Mesenchymal stem cell (in vitro differentiated cells and primary cell): ENCODE measurements around the gene SLC23A2.

Experiments used
- DNase-seq: peaks from one replicate; pipeline ENCODE4 v3.0.0-alpha.2; 2013
- H2AFZ ChIP-seq: one replicate; pipeline ENCODE4 v1.6.1; 2013; ENCODE audit warnings: low read depth, mild to moderate bottlenecking, control low read depth, inconsistent platforms, low read length, moderate library complexity
- H2AK5ac ChIP-seq: 2 replicates; pipeline ENCODE4 v1.6.1; 2013; ENCODE audit warnings: low read length, moderate library complexity, mild to moderate bottlenecking, inconsistent platforms; ENCODE audit not compliant: severe bottlenecking
- H2BK120ac ChIP-seq: one replicate; pipeline ENCODE4 v1.6.1; 2013; ENCODE audit warnings: low read depth, mild to moderate bottlenecking, inconsistent platforms, low read length, moderate library complexity
- H2BK12ac ChIP-seq, 2 experiments: one replicate each; pipeline ENCODE4 v1.6.1; 2013; ENCODE audit warnings: inconsistent platforms in 2 of 2, low read length in 2 of 2, mild to moderate bottlenecking in 2 of 2, moderate library complexity in 2 of 2, control low read depth in 1 of 2
- H2BK15ac ChIP-seq: one replicate; pipeline ENCODE4 v1.6.1; 2013; ENCODE audit warnings: mild to moderate bottlenecking, low read depth, inconsistent platforms; ENCODE audit not compliant: poor library complexity, severe bottlenecking
- H2BK5ac ChIP-seq: 2 replicates; pipeline ENCODE4 v1.6.1; 2013; ENCODE audit warnings: low read depth, mild to moderate bottlenecking, low read length, control low read depth, inconsistent platforms; ENCODE audit not compliant: poor library complexity, severe bottlenecking
- H3K14ac ChIP-seq, 2 experiments: one replicate each; pipeline ENCODE4 v1.6.1; 2013; ENCODE audit warnings: inconsistent platforms in 2 of 2, low read length in 2 of 2, control low read depth in 1 of 2, mild to moderate bottlenecking in 1 of 2, moderate library complexity in 1 of 2
- H3K18ac ChIP-seq, 2 experiments: one replicate each; pipeline ENCODE4 v1.6.1; 2013; ENCODE audit warnings: inconsistent platforms in 2 of 2, low read length in 2 of 2, control low read depth in 1 of 2, low read depth in 1 of 2, mild to moderate bottlenecking in 1 of 2
- H3K23ac ChIP-seq, 2 experiments: one replicate each; pipeline ENCODE4 v1.6.1; 2013; ENCODE audit warnings: inconsistent platforms in 2 of 2, low read length in 2 of 2, mild to moderate bottlenecking in 2 of 2, moderate library complexity in 2 of 2, control low read depth in 1 of 2
- H3K27ac ChIP-seq: 2 replicates; pipeline ENCODE4 v1.5.1; 2013; ENCODE audit warnings: mild to moderate bottlenecking, moderate library complexity, low read length, control low read depth, inconsistent platforms; ENCODE audit not compliant: poor library complexity, severe bottlenecking
- H3K27me3 ChIP-seq, 2 experiments: 2 replicates each; pipeline versions ENCODE4 v1.6.1 to v1.7.0; 2013; ENCODE audit warnings: low read length in 2 of 2, mild to moderate bottlenecking in 2 of 2, moderate library complexity in 2 of 2, control low read depth in 1 of 2, inconsistent platforms in 1 of 2; ENCODE audit not compliant: control insufficient read depth in 1 of 2, insufficient read depth in 1 of 2
- H3K36me3 ChIP-seq, 2 experiments: 2 replicates each; pipeline versions ENCODE4 v1.6.1 to v1.7.0; 2013; ENCODE audit warnings: low read length in 2 of 2, control low read depth in 1 of 2, inconsistent platforms in 1 of 2, low read depth in 1 of 2, mild to moderate bottlenecking in 1 of 2; ENCODE audit not compliant: insufficient read depth in 2 of 2, control insufficient read depth in 1 of 2
- H3K4ac ChIP-seq, 2 experiments: one replicate each; pipeline ENCODE4 v1.6.1; 2013; ENCODE audit warnings: inconsistent platforms in 2 of 2, low read length in 2 of 2, mild to moderate bottlenecking in 2 of 2, moderate library complexity in 2 of 2, control low read depth in 1 of 2, low read depth in 1 of 2
- H3K4me1 ChIP-seq: 2 replicates; pipeline ENCODE4 v1.6.1; 2013; ENCODE audit warnings: low read depth, low read length, control low read depth; ENCODE audit not compliant: control insufficient read depth, insufficient read depth
- H3K4me2 ChIP-seq: 2 replicates; pipeline ENCODE4 v1.6.1; 2013; ENCODE audit warnings: low read length, mild to moderate bottlenecking, inconsistent platforms; ENCODE audit not compliant: poor library complexity, severe bottlenecking
- H3K4me3 ChIP-seq, 2 experiments: 2 replicates each; pipeline versions ENCODE4 v1.5.1 to v1.7.0; 2013; ENCODE audit warnings: low read length in 2 of 2, mild to moderate bottlenecking in 2 of 2, control low read depth in 1 of 2, low read depth in 1 of 2; ENCODE audit not compliant: insufficient read depth in 1 of 2
- H3K79me1 ChIP-seq: replicated peaks from 2 replicates; pipeline ENCODE4 v1.6.1; 2013; ENCODE audit warnings: mild to moderate bottlenecking, control low read depth, low read length, inconsistent platforms; ENCODE audit not compliant: poor library complexity, severe bottlenecking
- H3K9ac ChIP-seq: 2 replicates; pipeline ENCODE4 v1.7.0; 2013; ENCODE audit warnings: mild to moderate bottlenecking, low read length, moderate library complexity
- H3K9me3 ChIP-seq: 2 replicates; pipeline ENCODE4 v1.7.0; 2013; ENCODE audit warnings: mild to moderate bottlenecking, low read length; ENCODE audit not compliant: control insufficient read depth
- H4K8ac ChIP-seq: one replicate; pipeline ENCODE4 v1.6.1; 2013; ENCODE audit warnings: inconsistent platforms, mild to moderate bottlenecking, low read length, moderate library complexity
- H4K91ac ChIP-seq: one replicate; pipeline ENCODE4 v1.6.1; 2013; ENCODE audit warnings: mild to moderate bottlenecking, low read length, inconsistent platforms
- WGBS: methylation state at CpG from one replicate; pipeline ENCODE4 v1.1.7; 2013; ENCODE audit warnings: mixed read lengths; 5-methylcytosine and 5-hydroxymethylcytosine counted together

SLC23A2 gene

GRCh38 chr20:4973330-4974097, 27.8 kb downstream of the SLC23A2 start:
- Histone ChIP-seq H3K14ac (no peak overlapping the region), H2AFZ (no peak overlapping the region), H4K8ac (peak overlapping the region; percentile 87), H3K36me3 (peaks cover 4 to 20% of the 10 kb centered on the region in 2 experiments), H3K9ac (peak overlapping the region; percentile 92), H3K27ac (peak overlapping the region; percentile 79), H2BK120ac (no peak overlapping the region), H4K91ac (peak overlapping the region; percentile 83), H3K9me3 (no peaks in the 10 kb centered on the region), H2BK5ac (peak overlapping the region; percentile 46), H3K4ac (peak overlapping the region in 1 of 2 experiments; percentile 64), H3K4me2 (peak overlapping the region; percentile 37), H3K23ac (no peak overlapping the region), H3K18ac (peak overlapping the region; percentile 4 to 70), H2AK5ac (no peak overlapping the region), H2BK12ac (peak overlapping the region in 1 of 2 experiments; percentile 54), H3K27me3 (no peaks in the 10 kb centered on the region), H3K4me1 (peaks cover 7% of the 10 kb centered on the region), H3K79me1 (peaks cover 12% of the 10 kb centered on the region), H2BK15ac (peak overlapping the region; percentile 80), H3K4me3 (peak overlapping the region in 1 of 2 experiments; percentile 68)
- peak; percentile 94 for DNase-seq
- 52% methylated on average over 10 of the region's 11 CpGs for WGBS

GRCh38 chr20:4972506-4973251, 28.6 kb downstream of the SLC23A2 start:
- peaks cover 7% of the 10 kb centered on the region for H3K4me1 ChIP-seq

GRCh38 chr20:4971064-4971463, 30.2 kb downstream of the SLC23A2 start:
- WGBS = 80% methylated on average over 1 of the region's 2 CpGs
- Histone ChIP-seq H2BK120ac (no peak overlapping the region), H2AFZ (no peak overlapping the region), H3K27me3 (no peaks in the 10 kb centered on the region), H2BK5ac (no peak overlapping the region), H2BK12ac (no peak overlapping the region), H3K14ac (no peak overlapping the region), H3K79me1 (peaks cover 12% of the 10 kb centered on the region), H3K9ac (no peak overlapping the region), H3K4ac (no peak overlapping the region), H3K4me2 (no peak overlapping the region), H3K4me3 (no peak overlapping the region), H4K8ac (no peak overlapping the region), H3K36me3 (peaks cover 10 to 33% of the 10 kb centered on the region in 2 experiments), H3K27ac (no peak overlapping the region), H4K91ac (peak overlapping the region; percentile 27), H2BK15ac (no peak overlapping the region), H3K18ac (no peak overlapping the region), H3K23ac (no peak overlapping the region), H3K4me1 (peaks cover 7% of the 10 kb centered on the region), H3K9me3 (no peaks in the 10 kb centered on the region), H2AK5ac (no peak overlapping the region)
- no peak for DNase-seq

More at GRCh38 chr20:4972506-4973251, 28.6 kb downstream of the SLC23A2 start:
- H2BK15ac ChIP-seq = no peak overlapping the region
- peak overlapping the region; percentile 92 for H3K9ac ChIP-seq
- H2BK120ac ChIP-seq = no peak overlapping the region
- no peak for DNase-seq
- H4K91ac ChIP-seq = no peak overlapping the region
- H2AK5ac ChIP-seq = no peak overlapping the region
- no peak overlapping the region for H3K18ac ChIP-seq
- WGBS = 93% methylated on average over 11 of the region's 12 CpGs
- no peak overlapping the region for H4K8ac ChIP-seq
- no peak overlapping the region for H3K23ac ChIP-seq
- H3K36me3 ChIP-seq = peaks cover 10 to 29% of the 10 kb centered on the region in 2 experiments
- H2BK5ac ChIP-seq = no peak overlapping the region
- no peaks in the 10 kb centered on the region for H3K9me3 ChIP-seq
- peaks cover 13% of the 10 kb centered on the region for H3K79me1 ChIP-seq
- H3K27ac ChIP-seq = peak overlapping the region; percentile 53
- no peak overlapping the region for H2AFZ ChIP-seq
- no peak overlapping the region for H3K14ac ChIP-seq
- H3K4ac ChIP-seq = no peak overlapping the region
- no peak overlapping the region for H3K4me2 ChIP-seq
- no peak overlapping the region for H2BK12ac ChIP-seq
- H3K4me3 ChIP-seq = peak overlapping the region in 1 of 2 experiments; percentile 68
- H3K27me3 ChIP-seq = no peaks in the 10 kb centered on the region
